Lower lobe of right lung (tissue), 2 donors: Measurements from ENCODE around the gene BTBD1. TPM values are rescaled to one million over a fixed set of nuclear protein-coding genes. Genes with fewer than 3 reads are reported as not detected.
"Not testable (repeated sequence)": the region's sequence is repeated elsewhere in the genome, so short reads cannot be mapped to it uniquely, and the experiment has no call there.

ENCODE experiments used
- ATAC-seq, 2 donors: fragments of 200-7000 bp; cut with Tn5 transposase; one replicate each; pipeline ENCODE4 v1.9.1; 2020 to 2022; ENCODE audit warnings: mild to moderate bottlenecking in 2 of 2, moderate library complexity in 2 of 2
- DNase-seq: peaks from one replicate; pipeline ENCODE4 v3.0.0-alpha.2; 2020
- H3K27ac ChIP-seq: fragments of 200-600 bp; one replicate; pipeline ENCODE4 v1.8.0; 2022
- H3K27me3 ChIP-seq: fragments of 200-600 bp; one replicate; pipeline ENCODE4 v1.8.0; 2022; ENCODE audit warnings: low read depth
- H3K36me3 ChIP-seq: fragments of 200-600 bp; one replicate; pipeline ENCODE4 v1.8.0; 2022; ENCODE audit warnings: mild to moderate bottlenecking
- H3K4me1 ChIP-seq: fragments of 200-600 bp; one replicate; pipeline ENCODE4 v1.8.0; 2022
- H3K4me3 ChIP-seq: fragments of 200-600 bp; one replicate; pipeline ENCODE4 v1.8.0; 2022; ENCODE audit warnings: mild to moderate bottlenecking
- H3K9me3 ChIP-seq: fragments of 200-600 bp; one replicate; pipeline ENCODE4 v1.8.0; 2022
- CTCF ChIP-seq: fragments of 200-600 bp; IDR thresholded peaks from one replicate; pipeline ENCODE4 v1.8.0; 2022; ENCODE audit warnings: antibody characterized with exemption, mild to moderate bottlenecking
- intact Hi-C: fragments of 100-400 bp; cut with DNase I; formaldehyde crosslinking; loops from one replicate; pipeline ENCODE4 v1.11.0; 2022
- total RNA-seq: library from RNA; stranded (reverse); fragmentation: NEBNext Ultra II Directional; extraction: Animal tissue kit (Norgen Biotek cat#: 25700); gene quantifications from one replicate; pipeline ENCODE4 v1.2.1, GENCODE V29; 2021
- donor health status: DM: no; HTN: yes; CAD: no; lungs with severe emphysema.

Gene BTBD1
- total RNA-seq, 1 donor from 2014 or later, result 43.0 TPM

DNA sequence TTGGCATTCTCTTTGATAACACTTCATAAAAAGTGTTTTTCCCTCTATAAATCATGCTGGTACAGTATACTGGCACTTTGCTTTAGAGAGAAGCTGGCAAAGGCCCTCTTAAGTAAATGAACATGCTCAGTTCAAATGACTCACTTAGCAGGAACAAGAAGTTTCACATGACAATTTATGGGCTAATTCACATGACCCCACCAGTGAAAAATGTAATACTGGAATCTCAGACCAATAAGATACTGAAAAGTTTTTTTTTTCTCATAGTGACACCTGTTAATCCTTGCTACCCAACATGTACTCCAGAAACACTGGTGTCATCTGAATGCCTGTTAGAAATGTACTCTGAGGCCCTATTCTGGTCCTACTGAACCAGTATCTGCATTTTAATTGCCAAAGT, 13.9 kb downstream of the BTBD1 start:
- Histone ChIP-seq H3K27me3 (no peaks in the 10 kb centered on the region), H3K4me3 (no peak overlapping the region), H3K9me3 (no peaks in the 10 kb centered on the region), H3K4me1 (peaks cover 12% of the 10 kb centered on the region), H3K27ac (no peak overlapping the region), H3K36me3 (peaks cover 55% of the 10 kb centered on the region)
- DNase-seq (no peak), ATAC-seq (no peak)
- no peak for TF ChIP-seq CTCF
- intact Hi-C loops, result no loop called here

- no peak overlapping the region for H3K27ac ChIP-seq
- DNase-seq, result no peak
These were observed 20.4 kb downstream of the BTBD1 start for GRCh38 chr15:83046558-83047127.

DNA sequence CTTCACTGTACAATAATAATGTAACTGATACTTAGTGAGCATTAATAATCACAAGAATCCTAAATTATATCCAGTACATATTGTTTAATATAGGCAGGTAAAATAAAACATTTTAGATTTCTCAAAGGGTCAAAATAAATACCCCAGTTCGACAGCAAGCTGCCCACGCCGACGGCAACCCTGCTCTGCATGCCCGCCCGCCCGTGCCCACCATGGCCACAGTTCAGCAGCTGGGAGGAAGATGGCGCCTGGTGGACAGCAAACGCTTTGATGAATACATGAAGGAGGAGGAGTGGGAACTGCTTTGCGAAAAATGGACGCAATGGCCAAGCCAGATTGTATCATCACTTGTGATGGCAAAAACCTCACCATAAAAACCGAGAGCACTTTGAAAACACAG, 22.9 kb downstream of the BTBD1 start:
- TF ChIP-seq CTCF, result no peak
- Histone ChIP-seq H3K4me3 (no peak overlapping the region), H3K27ac (no peak overlapping the region), H3K4me1 (no peaks in the 10 kb centered on the region), H3K36me3 (peaks cover 70% of the 10 kb centered on the region), H3K27me3 (no peaks in the 10 kb centered on the region), H3K9me3 (no peaks in the 10 kb centered on the region)
- no peak for ATAC-seq
- intact Hi-C loops, result no loop called here
- DNase-seq, result no peak

More at GRCh38 chr15:83046558-83047127, 20.4 kb downstream of the BTBD1 start:
- Histone ChIP-seq H3K36me3 (peaks cover 55% of the 10 kb centered on the region), H3K4me1 (no peaks in the 10 kb centered on the region), H3K9me3 (no peaks in the 10 kb centered on the region), H3K4me3 (no peak overlapping the region), H3K27me3 (no peaks in the 10 kb centered on the region)
- intact Hi-C loops, result no loop called here
- peak in 1 of 2 donors; percentile 16 for ATAC-seq
- TF ChIP-seq CTCF, result no peak

- Histone ChIP-seq H3K4me3 (no peak overlapping the region), H3K9me3 (no peaks in the 10 kb centered on the region), H3K27ac (no peak overlapping the region), H3K27me3 (no peaks in the 10 kb centered on the region), H3K36me3 (peaks cover 39% of the 10 kb centered on the region), H3K4me1 (no peaks in the 10 kb centered on the region)
- intact Hi-C loops, result no loop called here
- TF ChIP-seq CTCF, result no peak
- no peak for ATAC-seq
- DNase-seq, result no peak
These were observed 27.8 kb downstream of the BTBD1 start for GRCh38 chr15:83039206-83039605.

GRCh38 chr15:83036253-83036652, 30.8 kb downstream of the BTBD1 start:
- DNase-seq, result no peak
- no peaks in the 10 kb centered on the region for H3K27me3 ChIP-seq
- H3K4me3 ChIP-seq, result no peak overlapping the region
- intact Hi-C loops, result no loop called here
- H3K9me3 ChIP-seq, result no peaks in the 10 kb centered on the region
- TF ChIP-seq CTCF, result no peak
- H3K27ac ChIP-seq, result no peak overlapping the region
- H3K4me1 ChIP-seq, result no peaks in the 10 kb centered on the region
- peaks cover 53% of the 10 kb centered on the region for H3K36me3 ChIP-seq
- ATAC-seq, result no peak

GRCh38 chr15:83031234-83031633, 35.8 kb downstream of the BTBD1 start:
- H3K9me3 ChIP-seq, intact Hi-C loops, H3K27ac ChIP-seq, DNase-seq, H3K4me3 ChIP-seq, H3K27me3 ChIP-seq, H3K4me1 ChIP-seq, ATAC-seq: not testable (repeated sequence)
- peaks cover 81% of the 10 kb centered on the region for H3K36me3 ChIP-seq
